GM12864 (cell line): ENCODE measurements around the gene TRIM15.

Experiments
- DNase-seq: peaks from one replicate; pipeline ENCODE4 v3.0.0-alpha.2; 2011; ENCODE audit warnings: low read depth
- H3K4me3 ChIP-seq: 2 replicates; pipeline ENCODE4 v1.5.1; 2011; ENCODE audit warnings: mild to moderate bottlenecking, low read depth, low read length, control low read depth
- CTCF ChIP-seq: IDR thresholded peaks from 2 replicates; pipeline ENCODE4 v1.5.1; 2011; ENCODE audit warnings: low read depth, mild to moderate bottlenecking, moderate library complexity, low read length, control low read depth, inconsistent platforms; ENCODE audit errors: missing control alignments

TRIM15 gene

GRCh38 chr6:30172681-30173080, 9.3 kb downstream of the TRIM15 start:
- H3K4me3 ChIP-seq, result no peak overlapping the region
- TF ChIP-seq CTCF, result no peak
- DNase-seq, result no peak

GRCh38 chr6:30175765-30176164, 12.4 kb downstream of the TRIM15 start:
- H3K4me3 ChIP-seq, result no peak overlapping the region
- TF ChIP-seq CTCF, result no peak
- no peak for DNase-seq

- no peak for DNase-seq
- TF ChIP-seq CTCF, result no peak
- no peak overlapping the region for H3K4me3 ChIP-seq
These were observed 15.5 kb downstream of the TRIM15 start for GRCh38 chr6:30178837-30179236.

- H3K4me3 ChIP-seq, result no peak overlapping the region
- no peak for TF ChIP-seq CTCF
- DNase-seq, result no peak
These were observed 16.8 kb downstream of the TRIM15 start for GRCh38 chr6:30180145-30180544.

- no peak for DNase-seq
- H3K4me3 ChIP-seq, result no peak overlapping the region
- TF ChIP-seq CTCF, result no peak
These were observed 21.2 kb downstream of the TRIM15 start for GRCh38 chr6:30184417-30185031.

- no peak for DNase-seq
- TF ChIP-seq CTCF, result no peak
- H3K4me3 ChIP-seq, result no peak overlapping the region
These were observed 22.6 kb downstream of the TRIM15 start for GRCh38 chr6:30185846-30186484.

- no peak for TF ChIP-seq CTCF
- H3K4me3 ChIP-seq, result no peak overlapping the region
- no peak for DNase-seq
These were observed 25.2 kb downstream of the TRIM15 start for GRCh38 chr6:30188541-30188940.
